Measurements from ENCODE around the gene CPA2. TPM values are rescaled to one million over a fixed set of nuclear protein-coding genes. Genes with fewer than 3 reads are reported as not detected.
"Not testable (repeated sequence)": the region's sequence is repeated elsewhere in the genome, so short reads cannot be mapped to it uniquely, and the experiment has no call there.

CPA2 gene
- polyA plus RNA-seq (2013, experiment 1 of 2; ENCODE audit: insufficient read length) = 0.19 TPM
- 0.17 TPM for polyA plus RNA-seq (2013, experiment 2 of 2; ENCODE audit: insufficient read length)

GRCh38 chr7:130266258-130266960 lies at the start of gene CPA2:
Gene CPA2, plus strand, starts transcription at chr7:130266863. Its CDS starts 19 bp downstream, at chr7:130266882.
- no peak for DNase-seq

GRCh38 chr7:130218806-130219620 lies 47.6 kb upstream of the CPA2 start:
- DNase-seq = no peak

- no peak for DNase-seq
Observed at GRCh38 chr7:130219871-130220270, 46.8 kb upstream of the CPA2 start.

GRCh38 chr7:130221746-130222145 lies 44.9 kb upstream of the CPA2 start:
- no peak for DNase-seq

GRCh38 chr7:130223646-130224045 lies 43.0 kb upstream of the CPA2 start:
- DNase-seq = no peak

GRCh38 chr7:130224210-130224609 lies 42.5 kb upstream of the CPA2 start:
- no peak for DNase-seq

- DNase-seq = not testable (repeated sequence)
Observed at GRCh38 chr7:130224923-130225322, 41.7 kb upstream of the CPA2 start.

- DNase-seq = no peak
Observed at GRCh38 chr7:130226333-130226732, 40.3 kb upstream of the CPA2 start.

- DNase-seq = no peak
Observed at GRCh38 chr7:130227883-130228575, 38.6 kb upstream of the CPA2 start.

- DNase-seq = no peak
Observed at GRCh38 chr7:130228840-130229502, 37.7 kb upstream of the CPA2 start.

GRCh38 chr7:130229981-130230380 lies 36.7 kb upstream of the CPA2 start:
- DNase-seq = not testable (repeated sequence)

- no peak for DNase-seq
Observed at GRCh38 chr7:130231792-130232191, 34.9 kb upstream of the CPA2 start.

GRCh38 chr7:130232209-130232608 lies 34.5 kb upstream of the CPA2 start:
- DNase-seq = no peak

- no peak for DNase-seq
Observed at GRCh38 chr7:130234078-130234477, 32.6 kb upstream of the CPA2 start.

GRCh38 chr7:130236361-130236760 lies 30.3 kb upstream of the CPA2 start:
- DNase-seq = not testable (repeated sequence)

GRCh38 chr7:130240240-130240639 lies 26.4 kb upstream of the CPA2 start:
- no peak for DNase-seq

- peak; percentile 59 for DNase-seq
Observed at GRCh38 chr7:130242198-130243014, 24.3 kb upstream of the CPA2 start.

- peak; percentile 30 for DNase-seq
Observed at GRCh38 chr7:130243486-130243885, 23.2 kb upstream of the CPA2 start.

GRCh38 chr7:130246491-130246890 lies 20.2 kb upstream of the CPA2 start:
- not testable (repeated sequence) for DNase-seq

- DNase-seq = not testable (repeated sequence)
Observed at GRCh38 chr7:130248842-130249241, 17.8 kb upstream of the CPA2 start.

- not testable (repeated sequence) for DNase-seq
Observed at GRCh38 chr7:130249626-130250025, 17.0 kb upstream of the CPA2 start.

GRCh38 chr7:130254555-130254954 lies 12.1 kb upstream of the CPA2 start:
- no peak for DNase-seq

Data from fibroblast of skin of scalp (primary cell).